Neuronal stem cell (in vitro differentiated cells): ENCODE data around the gene RUNX2.

Source experiments
- DNase-seq: peaks from one replicate; pipeline ENCODE4 v3.0.0-alpha.2; 2013; ENCODE audit warnings: low spot score
- H2AFZ ChIP-seq: one replicate; pipeline ENCODE4 v1.6.1; 2013; ENCODE audit warnings: mild to moderate bottlenecking, low read length, inconsistent platforms
- H2AK5ac ChIP-seq: 2 replicates; pipeline ENCODE4 v1.6.1; 2013; ENCODE audit warnings: low read depth, mild to moderate bottlenecking, inconsistent platforms, low read length, moderate library complexity, mixed read lengths
- H2BK120ac ChIP-seq: 2 replicates; pipeline ENCODE4 v1.6.1; 2013; ENCODE audit warnings: low read depth, mild to moderate bottlenecking, inconsistent platforms, low read length, moderate library complexity, mixed read lengths
- H2BK12ac ChIP-seq: one replicate; pipeline ENCODE4 v1.6.1; 2013; ENCODE audit warnings: low read length, inconsistent platforms
- H2BK15ac ChIP-seq: 2 replicates; pipeline ENCODE4 v1.6.1; 2013; ENCODE audit warnings: mild to moderate bottlenecking, low read length, inconsistent platforms, mixed read lengths
- H2BK5ac ChIP-seq: one replicate; pipeline ENCODE4 v1.6.1; 2013; ENCODE audit warnings: inconsistent platforms, mild to moderate bottlenecking, low read length, moderate library complexity
- H3K14ac ChIP-seq: one replicate; pipeline ENCODE4 v1.6.1; 2013; ENCODE audit warnings: low read length, inconsistent platforms
- H3K18ac ChIP-seq: 2 replicates; pipeline ENCODE4 v1.6.1; 2013; ENCODE audit warnings: low read length, inconsistent platforms
- H3K23ac ChIP-seq: 2 replicates; pipeline ENCODE4 v1.6.1; 2013; ENCODE audit warnings: low read depth, mild to moderate bottlenecking, mixed read lengths, low read length, inconsistent platforms; ENCODE audit not compliant: poor library complexity
- H3K27ac ChIP-seq: replicated peaks from 3 replicates; pipeline ENCODE4 v1.5.1; 2013; ENCODE audit warnings: low read length, inconsistent platforms
- H3K27me3 ChIP-seq, 3 experiments: 2 replicates each; pipeline ENCODE4 v1.6.1; 2013; ENCODE audit warnings: low read length in 3 of 3, mild to moderate bottlenecking in 2 of 3, inconsistent platforms in 1 of 3, low read depth in 1 of 3, mixed read lengths in 1 of 3, moderate library complexity in 1 of 3; ENCODE audit not compliant: control insufficient read depth in 3 of 3, insufficient read depth in 3 of 3
- H3K36me3 ChIP-seq, 2 donors: replicated peaks in 1 of 2; 2 replicates each; pipeline ENCODE4 v1.6.1; 2013; ENCODE audit warnings: low read length in 2 of 2; ENCODE audit not compliant: control insufficient read depth in 2 of 2, insufficient read depth in 2 of 2
- H3K4ac ChIP-seq: 2 replicates; pipeline ENCODE4 v1.6.1; 2013; ENCODE audit warnings: inconsistent platforms, mild to moderate bottlenecking, low read length, moderate library complexity
- H3K4me1 ChIP-seq, 2 donors: 1 replicate in 1 of 2; 2 replicates in 1 of 2; pipeline ENCODE4 v1.6.1; 2013; ENCODE audit warnings: low read length in 2 of 2, low read depth in 1 of 2; ENCODE audit not compliant: control insufficient read depth in 2 of 2, insufficient read depth in 1 of 2
- H3K4me2 ChIP-seq: one replicate; pipeline ENCODE4 v1.6.1; 2013; ENCODE audit warnings: mild to moderate bottlenecking, low read length, inconsistent platforms; ENCODE audit not compliant: insufficient read depth, poor library complexity, severe bottlenecking
- H3K4me3 ChIP-seq, 2 donors: 2 replicates each; pipeline ENCODE4 v1.5.1; 2013; ENCODE audit warnings: low read length in 2 of 2, mild to moderate bottlenecking in 2 of 2, inconsistent platforms in 1 of 2, moderate library complexity in 1 of 2
- H3K79me1 ChIP-seq: one replicate; pipeline ENCODE4 v1.6.1; 2013; ENCODE audit warnings: low read depth, mild to moderate bottlenecking, inconsistent platforms, low read length, moderate library complexity
- H3K9ac ChIP-seq: one replicate; pipeline ENCODE4 v1.6.1; 2013; ENCODE audit warnings: mild to moderate bottlenecking, low read depth, low read length, inconsistent platforms; ENCODE audit not compliant: poor library complexity
- H3K9me3 ChIP-seq, 2 donors: replicated peaks in 1 of 2; 2 replicates each; pipeline versions ENCODE3 to v1.6.1; 2013; ENCODE audit warnings: low read length in 2 of 2, mild to moderate bottlenecking in 2 of 2, inconsistent platforms in 1 of 2, low read depth in 1 of 2, mixed read lengths in 1 of 2, moderate library complexity in 1 of 2; ENCODE audit not compliant: control insufficient read depth in 2 of 2, insufficient read depth in 1 of 2
- H4K8ac ChIP-seq: one replicate; pipeline ENCODE4 v1.6.1; 2013; ENCODE audit warnings: low read depth, mild to moderate bottlenecking, inconsistent platforms, low read length, moderate library complexity
- H4K91ac ChIP-seq: one replicate; pipeline ENCODE4 v1.6.1; 2013; ENCODE audit warnings: low read length, low read depth, mild to moderate bottlenecking, inconsistent platforms; ENCODE audit not compliant: poor library complexity
- WGBS, 2 donors: extraction: QIAGEN DNeasy Blood & Tissue Kit; methylation state at CpG; one replicate each; pipeline ENCODE4 v1.1.7; 2013; ENCODE audit warnings: missing lambda C conversion rate in 2 of 2, mixed read lengths in 1 of 2; ENCODE audit not compliant: insufficient read length in 2 of 2, insufficient replicate concordance in 1 of 2; ENCODE audit errors: extremely low coverage in 2 of 2; 5-methylcytosine and 5-hydroxymethylcytosine counted together

Gene RUNX2

GRCh38 chr6:45684476-45684875 is 356.3 kb downstream of the RUNX2 start:
- DNase-seq: no peak
- H3K36me3 ChIP-seq: no peaks in the 10 kb centered on the region
- H3K27ac ChIP-seq: no peak overlapping the region
- H3K4me3 ChIP-seq: no peak overlapping the region
- no peak overlapping the region for H2BK15ac ChIP-seq
- no peak overlapping the region for H3K4me2 ChIP-seq
- H2AK5ac ChIP-seq: no peak overlapping the region
- H3K4ac ChIP-seq: no peak overlapping the region
- no peak overlapping the region for H2BK5ac ChIP-seq
- H3K9ac ChIP-seq: no peak overlapping the region
- no peak overlapping the region for H4K8ac ChIP-seq
- H3K18ac ChIP-seq: no peak overlapping the region
- no peak overlapping the region for H4K91ac ChIP-seq
- H2BK12ac ChIP-seq: no peak overlapping the region
- H3K4me1 ChIP-seq: no peaks in the 10 kb centered on the region
- no peaks in the 10 kb centered on the region for H3K9me3 ChIP-seq
- H3K27me3 ChIP-seq: no peaks in the 10 kb centered on the region
- no peak overlapping the region for H2AFZ ChIP-seq
- no peaks in the 10 kb centered on the region for H3K79me1 ChIP-seq
- no peak overlapping the region for H3K23ac ChIP-seq
- no peak overlapping the region for H3K14ac ChIP-seq
- no peak overlapping the region for H2BK120ac ChIP-seq

- H2BK12ac ChIP-seq: no peak overlapping the region
- H2BK120ac ChIP-seq: no peak overlapping the region
- no peak overlapping the region for H3K9ac ChIP-seq
- no peak overlapping the region for H3K23ac ChIP-seq
- H3K4ac ChIP-seq: no peak overlapping the region
- no peak overlapping the region for H4K8ac ChIP-seq
- DNase-seq: no peak
- no peak overlapping the region for H2BK5ac ChIP-seq
- no peak overlapping the region for H3K18ac ChIP-seq
- no peak overlapping the region for H2AK5ac ChIP-seq
- H3K4me3 ChIP-seq: no peak overlapping the region
- H3K4me2 ChIP-seq: no peak overlapping the region
- no peak overlapping the region for H4K91ac ChIP-seq
- H3K79me1 ChIP-seq: no peaks in the 10 kb centered on the region
- no peak overlapping the region for H3K14ac ChIP-seq
- H3K4me1 ChIP-seq: no peaks in the 10 kb centered on the region
- no peaks in the 10 kb centered on the region for H3K9me3 ChIP-seq
- H2BK15ac ChIP-seq: no peak overlapping the region
- H3K36me3 ChIP-seq: no peaks in the 10 kb centered on the region
- H3K27ac ChIP-seq: no peak overlapping the region
- no peaks in the 10 kb centered on the region for H3K27me3 ChIP-seq
- H2AFZ ChIP-seq: no peak overlapping the region
Observed at GRCh38 chr6:45685076-45685475, 356.9 kb downstream of the RUNX2 start.

- Histone ChIP-seq H2BK15ac (no peak overlapping the region), H2AK5ac (no peak overlapping the region), H3K27me3 (no peaks in the 10 kb centered on the region), H3K79me1 (no peaks in the 10 kb centered on the region), H3K27ac (no peak overlapping the region), H3K9ac (no peak overlapping the region), H3K4me2 (no peak overlapping the region), H3K23ac (no peak overlapping the region), H2BK120ac (no peak overlapping the region), H2AFZ (no peak overlapping the region), H4K8ac (no peak overlapping the region), H3K36me3 (no peaks in the 10 kb centered on the region), H3K4me1 (no peaks in the 10 kb centered on the region), H3K4ac (no peak overlapping the region), H3K9me3 (no peaks in the 10 kb centered on the region), H2BK5ac (no peak overlapping the region), H4K91ac (no peak overlapping the region), H3K14ac (no peak overlapping the region), H3K4me3 (no peak overlapping the region), H3K18ac (no peak overlapping the region), H2BK12ac (no peak overlapping the region)
- WGBS, 2 donors: no CpG with 5 or more reads among the region's 8 CpGs
- no peak for DNase-seq
Observed at GRCh38 chr6:45686841-45687569, 358.9 kb downstream of the RUNX2 start.

- no peak overlapping the region for H2BK12ac ChIP-seq
- no peak overlapping the region for H4K8ac ChIP-seq
- no peak overlapping the region for H2BK15ac ChIP-seq
- no peak for DNase-seq
- H2AFZ ChIP-seq: no peak overlapping the region
- no peaks in the 10 kb centered on the region for H3K9me3 ChIP-seq
- no peak overlapping the region for H2BK120ac ChIP-seq
- no peaks in the 10 kb centered on the region for H3K36me3 ChIP-seq
- no peaks in the 10 kb centered on the region for H3K79me1 ChIP-seq
- H4K91ac ChIP-seq: no peak overlapping the region
- no peak overlapping the region for H2AK5ac ChIP-seq
- no peak overlapping the region for H3K27ac ChIP-seq
- no peak overlapping the region for H3K14ac ChIP-seq
- no peaks in the 10 kb centered on the region for H3K27me3 ChIP-seq
- no peak overlapping the region for H3K9ac ChIP-seq
- H3K4ac ChIP-seq: no peak overlapping the region
- H3K4me1 ChIP-seq: no peaks in the 10 kb centered on the region
- H2BK5ac ChIP-seq: no peak overlapping the region
- H3K23ac ChIP-seq: no peak overlapping the region
- no peak overlapping the region for H3K4me3 ChIP-seq
- H3K4me2 ChIP-seq: no peak overlapping the region
- WGBS, 2 donors: no CpG with 5 or more reads among the region's 9 CpGs
- H3K18ac ChIP-seq: peak overlapping the region; percentile 73
Observed at GRCh38 chr6:45687570-45687969, 359.4 kb downstream of the RUNX2 start.
